HEK293 (cell line): Measurements from ENCODE around the gene TBL1XR1.

ENCODE experiments used
- ZNF146 ChIP-seq: fragments of 450-650 bp; formaldehyde crosslinking; IDR thresholded peaks from 2 replicates; pipeline ENCODE4 v1.5.1; 2016; ENCODE audit warnings: missing biosample characterization, missing genetic modification characterization
- TF ChIP-seq, protein P1 (sequence below): fragments of 450-650 bp; formaldehyde crosslinking; IDR thresholded peaks from 2 replicates; pipeline ENCODE4 v1.5.1; 2016; ENCODE audit warnings: missing biosample characterization, missing genetic modification characterization

DNA sequence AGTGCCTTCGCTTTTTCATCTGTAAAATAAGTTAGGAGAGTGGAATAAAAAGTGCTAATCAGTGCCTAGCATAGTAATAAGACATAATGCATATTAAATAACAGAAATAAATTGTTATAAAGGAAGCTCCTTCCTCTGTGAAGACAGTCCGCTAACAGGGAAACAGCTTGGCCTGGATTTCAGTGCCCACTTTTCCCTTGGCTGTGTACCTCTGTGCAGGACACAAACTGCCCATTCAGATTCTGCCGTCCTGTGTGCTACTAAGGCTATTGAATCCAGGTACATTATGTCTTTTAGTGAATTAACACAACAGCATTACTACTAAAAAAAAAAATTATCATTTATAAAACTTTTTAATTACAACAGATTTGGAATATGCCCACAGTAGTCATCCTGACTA is 90.7 kb downstream of the TBL1XR1 start:
- TF ChIP-seq ZNF146 (tag by site-specific recombination), result no peak
- TF ChIP-seq, protein P1, sequence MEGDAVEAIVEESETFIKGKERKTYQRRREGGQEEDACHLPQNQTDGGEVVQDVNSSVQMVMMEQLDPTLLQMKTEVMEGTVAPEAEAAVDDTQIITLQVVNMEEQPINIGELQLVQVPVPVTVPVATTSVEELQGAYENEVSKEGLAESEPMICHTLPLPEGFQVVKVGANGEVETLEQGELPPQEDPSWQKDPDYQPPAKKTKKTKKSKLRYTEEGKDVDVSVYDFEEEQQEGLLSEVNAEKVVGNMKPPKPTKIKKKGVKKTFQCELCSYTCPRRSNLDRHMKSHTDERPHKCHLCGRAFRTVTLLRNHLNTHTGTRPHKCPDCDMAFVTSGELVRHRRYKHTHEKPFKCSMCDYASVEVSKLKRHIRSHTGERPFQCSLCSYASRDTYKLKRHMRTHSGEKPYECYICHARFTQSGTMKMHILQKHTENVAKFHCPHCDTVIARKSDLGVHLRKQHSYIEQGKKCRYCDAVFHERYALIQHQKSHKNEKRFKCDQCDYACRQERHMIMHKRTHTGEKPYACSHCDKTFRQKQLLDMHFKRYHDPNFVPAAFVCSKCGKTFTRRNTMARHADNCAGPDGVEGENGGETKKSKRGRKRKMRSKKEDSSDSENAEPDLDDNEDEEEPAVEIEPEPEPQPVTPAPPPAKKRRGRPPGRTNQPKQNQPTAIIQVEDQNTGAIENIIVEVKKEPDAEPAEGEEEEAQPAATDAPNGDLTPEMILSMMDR (tag by site-specific recombination), result no peak
